T-helper 1 cell (primary cell): Measurements from ENCODE around the gene RBM47.
A peak's percentile ranks its signal among the peaks of the same experiment; 100 is the strongest.
"Not testable (repeated sequence)": the region's sequence is repeated elsewhere in the genome, so short reads cannot be mapped to it uniquely, and the experiment has no call there.

Source experiments
- DNase-seq, 5 donors: peaks; one replicate each; pipeline ENCODE4 v3.0.0-alpha.2; 2012 to 2020

RBM47 gene

GRCh38 chr4:40484346-40485090 is 145.1 kb downstream of the RBM47 start:
- DNase-seq = no peak

DNA sequence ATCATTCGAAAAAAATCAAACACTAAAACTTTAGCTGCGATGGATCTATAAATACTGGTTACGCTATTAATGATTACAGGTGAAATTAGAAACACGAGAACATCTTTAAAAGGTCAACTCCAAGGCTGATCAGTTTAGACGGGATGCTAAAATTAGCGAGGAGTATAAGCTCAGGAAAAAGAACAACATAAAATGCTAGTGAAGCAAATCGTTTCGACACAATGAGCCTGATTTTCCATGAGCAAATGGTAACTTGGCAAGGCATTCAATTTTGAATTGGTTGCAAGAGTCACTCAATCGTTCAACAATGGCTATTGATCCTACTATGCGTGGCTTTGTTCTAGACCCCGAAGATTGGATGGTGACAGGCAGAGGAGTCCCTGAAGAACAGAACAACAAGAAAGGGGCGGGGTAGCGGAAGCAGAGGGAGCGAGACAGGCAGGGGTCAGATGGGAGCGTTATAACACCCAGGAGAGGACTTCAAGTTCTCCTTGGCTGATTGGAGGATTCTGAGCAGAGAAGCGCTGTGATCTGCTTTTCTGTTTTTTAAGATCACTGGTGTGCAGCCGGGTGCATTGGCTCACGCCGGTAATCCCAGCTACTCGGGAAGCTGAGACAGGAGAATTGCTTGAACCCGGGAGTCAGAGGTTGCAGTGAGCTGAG is 146.5 kb downstream of the RBM47 start:
- no peak for DNase-seq

DNA sequence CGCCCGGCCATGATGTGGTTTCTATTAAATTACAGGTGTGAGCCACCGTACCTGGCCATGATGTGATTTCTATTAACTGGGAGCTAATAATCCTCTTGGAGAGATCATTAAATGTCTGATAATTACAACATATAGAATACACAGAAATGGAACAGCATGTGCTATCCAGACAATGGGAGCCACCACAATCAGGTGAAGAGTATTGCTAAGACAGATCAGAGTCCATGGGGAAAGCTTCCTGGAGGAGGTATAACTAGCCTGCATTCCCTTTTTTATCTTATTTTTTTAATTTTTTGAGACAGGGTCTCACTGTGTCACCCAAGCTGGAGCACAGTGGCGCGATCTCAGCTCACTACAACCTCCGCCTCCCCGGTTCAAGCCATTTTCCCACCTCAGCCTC is 147.7 kb downstream of the RBM47 start:
- DNase-seq = no peak

GRCh38 chr4:40480291-40480690 is 149.4 kb downstream of the RBM47 start:
- no peak for DNase-seq

DNA sequence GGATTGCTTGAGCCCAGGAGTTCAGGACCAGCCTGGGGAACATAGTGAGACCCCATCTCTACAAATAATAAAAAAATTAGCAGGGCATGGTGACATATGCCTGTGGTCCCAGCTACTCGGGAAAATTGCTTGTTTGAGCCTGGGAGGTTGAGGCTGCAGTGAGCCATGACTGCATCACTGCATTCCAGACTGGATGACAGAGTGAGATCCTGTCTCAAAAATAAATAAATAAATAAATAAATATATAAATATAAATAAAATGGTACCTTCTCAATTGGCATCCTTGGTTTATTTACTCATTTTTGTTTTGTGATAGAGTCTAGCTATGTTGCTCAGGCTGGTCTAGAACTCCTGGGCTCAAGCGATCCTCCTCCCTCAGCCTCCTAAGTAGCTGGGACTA is 150.3 kb downstream of the RBM47 start:
- no peak for DNase-seq

- DNase-seq = no peak
Measured at GRCh38 chr4:40475609-40476008, 154.1 kb downstream of the RBM47 start.

GRCh38 chr4:40473578-40474388 is 155.9 kb downstream of the RBM47 start:
- DNase-seq = no peak

GRCh38 chr4:40471923-40472322 is 157.7 kb downstream of the RBM47 start:
- no peak for DNase-seq

DNA sequence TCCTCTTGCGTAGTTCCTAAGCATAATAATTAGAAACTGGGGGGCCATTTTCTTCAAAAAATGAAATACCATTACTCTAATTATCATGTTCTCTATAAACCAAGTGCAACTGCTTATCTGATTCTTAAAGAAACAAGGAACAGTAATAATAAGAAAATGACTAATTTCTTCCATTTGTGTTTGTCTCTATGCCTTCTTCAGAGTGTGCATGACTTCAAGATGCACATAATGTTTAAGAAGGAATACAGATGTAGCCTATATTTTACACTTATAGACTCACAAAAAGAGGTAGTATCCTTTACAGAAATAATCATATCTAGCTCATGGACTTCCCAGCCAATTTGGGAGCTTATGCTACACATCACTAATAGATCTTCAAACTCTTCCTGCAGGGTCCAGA is 162.9 kb downstream of the RBM47 start:
- peak in 1 of 5 donors; percentile 48 for DNase-seq

GRCh38 chr4:40462326-40462725 is 167.3 kb downstream of the RBM47 start:
- DNase-seq = peak in 1 of 5 donors; percentile 23

DNA sequence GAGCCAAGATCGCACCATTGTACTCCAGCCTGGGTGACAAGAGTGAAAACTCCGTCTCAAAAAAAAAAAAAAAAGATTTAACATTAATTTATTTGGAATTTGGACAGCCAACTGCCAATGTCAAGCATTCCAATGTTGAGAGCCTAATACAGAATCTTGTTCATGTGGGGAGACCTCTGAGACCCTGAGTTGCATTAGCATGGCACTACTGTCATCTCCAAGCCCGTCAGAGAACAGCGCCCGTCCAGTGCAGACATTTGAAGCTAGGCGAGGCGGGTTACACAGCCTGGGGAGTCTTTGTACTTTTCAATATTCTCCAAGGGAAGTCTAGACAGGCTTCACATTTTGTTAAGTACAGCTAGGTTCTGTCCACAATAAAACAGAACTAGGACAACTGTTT is 167.8 kb downstream of the RBM47 start:
- DNase-seq = no peak

DNA sequence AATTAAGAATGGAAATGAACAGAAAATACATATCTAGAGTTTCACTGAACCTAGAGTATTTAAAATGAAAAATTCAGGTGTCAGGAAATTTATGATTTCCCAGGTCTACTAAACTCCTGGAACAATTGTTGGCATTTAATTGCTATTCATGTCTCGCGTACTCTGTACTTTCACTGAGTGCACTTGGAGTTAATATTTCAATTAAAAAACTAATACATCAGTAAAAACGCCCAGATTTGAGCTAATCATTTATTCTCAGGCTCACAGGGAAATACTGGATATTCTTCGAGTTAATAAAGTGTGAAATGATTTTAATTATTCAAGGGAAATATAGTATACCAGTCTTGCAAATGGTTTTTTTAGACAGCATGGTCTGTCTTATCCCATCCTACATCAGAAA is 168.6 kb downstream of the RBM47 start:
- DNase-seq = no peak

- DNase-seq = no peak
Measured at GRCh38 chr4:40458683-40459082, 171.0 kb downstream of the RBM47 start.

- DNase-seq = no peak
Measured at GRCh38 chr4:40458109-40458508, 171.6 kb downstream of the RBM47 start.

DNA sequence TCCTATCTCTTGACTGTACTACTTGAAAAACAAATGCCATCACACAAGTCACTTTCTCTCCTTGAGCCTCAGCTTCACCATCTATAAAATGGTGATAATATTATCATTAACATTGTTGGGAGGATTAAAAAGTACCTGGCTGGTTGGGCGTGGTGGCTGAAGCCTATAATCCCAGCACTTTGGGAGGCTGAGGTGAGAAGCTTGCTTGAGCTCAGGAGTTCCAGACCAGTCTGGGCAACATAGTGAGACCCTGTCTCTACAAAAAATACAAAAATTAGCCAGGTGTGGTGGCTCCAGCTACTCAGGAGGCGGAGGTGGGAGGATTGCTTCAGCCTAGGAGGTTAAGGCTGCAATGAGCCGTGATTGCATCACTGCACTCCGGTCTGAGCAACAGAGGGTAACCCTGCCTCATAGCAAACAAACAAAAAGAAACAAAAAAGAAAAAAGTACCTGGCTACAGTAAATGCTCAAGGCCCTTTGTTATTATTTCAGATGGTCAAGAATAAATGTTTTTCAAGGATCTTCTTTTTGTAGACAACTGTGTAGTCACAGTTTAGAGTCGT is 174.2 kb downstream of the RBM47 start:
- no peak for DNase-seq

DNA sequence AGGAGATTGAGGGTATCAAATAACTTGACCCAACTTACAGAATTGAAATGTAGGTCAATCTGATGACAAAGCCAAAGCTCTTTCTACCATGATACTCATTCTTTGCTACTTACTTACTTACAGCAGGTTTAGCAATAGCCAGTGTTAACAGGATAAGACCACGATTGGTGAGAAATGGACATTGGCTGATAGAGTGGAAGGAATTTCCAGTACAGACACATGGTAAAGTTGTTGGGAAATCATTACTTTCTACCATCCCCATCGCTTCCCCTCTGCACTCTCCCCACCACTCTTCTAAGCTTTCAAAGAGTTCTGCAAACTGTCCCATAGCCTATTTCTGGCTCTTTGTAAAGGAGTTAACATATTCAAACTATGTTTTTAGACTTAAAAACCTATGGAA is 174.8 kb downstream of the RBM47 start:
- DNase-seq = no peak

- no peak for DNase-seq
Measured at GRCh38 chr4:40453912-40454311, 175.8 kb downstream of the RBM47 start.

GRCh38 chr4:40448875-40449274 is 180.8 kb downstream of the RBM47 start:
- DNase-seq = no peak

DNA sequence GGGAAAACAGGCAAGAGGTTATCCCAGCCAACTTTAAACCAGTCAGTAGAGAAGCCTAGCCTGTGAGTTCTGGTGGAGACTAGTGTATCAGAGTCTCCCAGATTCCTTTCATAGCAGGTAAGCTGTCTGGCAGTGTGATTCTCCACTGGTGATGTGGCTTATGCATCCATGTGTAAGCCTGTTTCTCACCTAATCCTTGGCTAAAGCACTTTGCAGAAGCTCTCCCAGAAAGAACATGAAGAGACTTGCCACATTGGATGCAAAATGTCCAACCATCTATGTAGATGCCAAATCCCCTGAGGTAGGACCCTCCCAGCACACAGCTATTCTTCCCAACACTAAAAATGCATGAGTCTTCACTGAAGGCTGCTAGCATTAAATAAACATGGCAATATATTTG is 182.8 kb downstream of the RBM47 start:
- DNase-seq = no peak

GRCh38 chr4:40446261-40446750 is 183.4 kb downstream of the RBM47 start:
- not testable (repeated sequence) for DNase-seq

DNA sequence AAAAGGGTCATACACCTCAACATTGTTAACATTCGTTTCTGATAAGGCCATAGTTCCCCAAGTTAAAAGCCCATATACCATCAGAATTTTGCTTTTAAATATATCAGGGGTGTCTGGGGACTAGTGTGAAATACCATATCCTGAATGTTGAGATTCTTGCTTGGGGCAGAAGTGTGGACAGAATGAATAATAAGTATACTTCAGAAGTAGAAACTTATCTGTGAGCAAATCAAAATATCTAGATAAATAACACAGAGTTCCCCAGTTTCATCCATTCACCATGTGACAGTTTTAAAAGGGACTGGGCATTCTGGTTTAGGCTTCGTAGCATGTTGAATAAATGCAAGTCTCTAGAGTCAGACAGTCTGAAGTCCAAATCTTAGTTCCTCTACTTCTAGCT is 184.0 kb downstream of the RBM47 start:
- no peak for DNase-seq

GRCh38 chr4:40441430-40441829 is 188.2 kb downstream of the RBM47 start:
- DNase-seq = no peak

GRCh38 chr4:40439519-40439918 is 190.1 kb downstream of the RBM47 start:
- DNase-seq = no peak
